ENCODE measurements around the gene RPS3. TPM values are rescaled to one million over a fixed set of nuclear protein-coding genes. Genes with fewer than 3 reads are reported as not detected.

RPS3 gene
- total RNA-seq, 1 experiment from 2014 or later, result 2,875 TPM

- Histone ChIP-seq H3K4me1 (ENCODE audit: insufficient read depth, low read length, poor library complexity, severe bottlenecking) (no peaks in the 10 kb centered on the region), H3K36me3 (ENCODE audit: insufficient read depth, low read length, poor library complexity, severe bottlenecking) (peaks cover 9% of the 10 kb centered on the region), H3K27me3 (replicated peaks; ENCODE audit: insufficient read depth, low read depth, low read length, poor library complexity) (no peaks in the 10 kb centered on the region), H3K4me3 (ENCODE audit: low read depth, low read length, poor library complexity, severe bottlenecking) (no peak overlapping the region), H3K27ac (ENCODE audit: low read depth, low read length, poor library complexity, severe bottlenecking) (no peak overlapping the region), H3K9me3 (ENCODE audit: low read depth, low read length, poor library complexity, severe bottlenecking) (no peaks in the 10 kb centered on the region)
- no peak for DNase-seq (ENCODE audit: low spot score)
- ChIA-PET CTCF (interaction anchor here (0.5 kb wide), 1 partner anchor 503 kb away, joined by 3 read pairs; no protein-coding TSS in a partner anchor), POLR2A (ENCODE audit: low non-redundant PET) (no interaction called here)
- intact Hi-C loops (cut with micrococcal nuclease; ENCODE audit: unreplicated experiment), result no loop called here
- TF ChIP-seq EZH2 (IDR thresholded peaks at IDR 0.05; ENCODE audit: borderline replicate concordance, low read depth, low read length, poor library complexity, severe bottlenecking) (no peak), CTCF (conservative IDR thresholded peaks at IDR 0.05; ENCODE audit: low read depth, low read length) (no peak)
- no TSS peak for BruUV-seq (replicated peaks)
Observed at GRCh38 chr11:75422248-75423231, 23.2 kb downstream of the RPS3 start.

DNA sequence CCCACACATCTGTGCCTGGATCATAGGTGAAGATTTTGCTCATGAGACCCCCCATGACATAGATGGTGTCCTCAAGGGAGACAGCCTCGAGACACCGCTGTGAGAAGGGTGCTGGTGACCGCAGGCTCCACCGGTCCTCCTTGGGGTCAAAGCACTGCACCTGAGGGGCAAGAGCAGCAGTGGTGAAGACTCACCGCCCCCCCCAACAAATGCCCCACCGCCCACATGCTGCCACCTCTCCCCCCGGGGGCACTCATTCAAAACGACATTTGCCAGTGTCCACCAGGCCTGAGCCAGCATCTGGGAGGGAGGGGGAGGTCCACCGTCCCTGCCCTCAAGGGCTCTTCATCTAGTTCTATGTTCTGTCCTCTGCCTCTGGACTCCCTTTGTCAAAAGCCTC lies 24.4 kb downstream of the RPS3 start:
- no peak overlapping the region for H3K27ac ChIP-seq (ENCODE audit: low read depth, low read length, poor library complexity, severe bottlenecking)
- no peaks in the 10 kb centered on the region for H3K9me3 ChIP-seq (ENCODE audit: low read depth, low read length, poor library complexity, severe bottlenecking)
- peaks cover 9% of the 10 kb centered on the region for H3K36me3 ChIP-seq (ENCODE audit: insufficient read depth, low read length, poor library complexity, severe bottlenecking)
- intact Hi-C loops (cut with micrococcal nuclease; ENCODE audit: unreplicated experiment), result no loop called here
- POLR2A ChIA-PET (ENCODE audit: low non-redundant PET), result no interaction called here
- CTCF ChIA-PET, result no interaction called here
- H3K27me3 ChIP-seq (replicated peaks; ENCODE audit: insufficient read depth, low read depth, low read length, poor library complexity), result peaks cover under 1% of the 10 kb centered on the region
- peaks cover 7% of the 10 kb centered on the region for H3K4me1 ChIP-seq (ENCODE audit: insufficient read depth, low read length, poor library complexity, severe bottlenecking)
- TF ChIP-seq EZH2 (IDR thresholded peaks at IDR 0.05; ENCODE audit: borderline replicate concordance, low read depth, low read length, poor library complexity, severe bottlenecking) (no peak), CTCF (conservative IDR thresholded peaks at IDR 0.05; ENCODE audit: low read depth, low read length) (no peak)
- BruUV-seq (replicated peaks), result no TSS peak
- no peak for DNase-seq (ENCODE audit: low spot score)
- no peak overlapping the region for H3K4me3 ChIP-seq (ENCODE audit: low read depth, low read length, poor library complexity, severe bottlenecking)

- intact Hi-C loops (cut with micrococcal nuclease; ENCODE audit: unreplicated experiment), result no loop called here
- no peak for DNase-seq (ENCODE audit: low spot score)
- no TSS peak for BruUV-seq (replicated peaks)
- no peak overlapping the region for H3K4me3 ChIP-seq (ENCODE audit: low read depth, low read length, poor library complexity, severe bottlenecking)
- peaks cover 9% of the 10 kb centered on the region for H3K36me3 ChIP-seq (ENCODE audit: insufficient read depth, low read length, poor library complexity, severe bottlenecking)
- no peak overlapping the region for H3K27ac ChIP-seq (ENCODE audit: low read depth, low read length, poor library complexity, severe bottlenecking)
- TF ChIP-seq EZH2 (IDR thresholded peaks at IDR 0.05; ENCODE audit: borderline replicate concordance, low read depth, low read length, poor library complexity, severe bottlenecking) (no peak), CTCF (conservative IDR thresholded peaks at IDR 0.05; ENCODE audit: low read depth, low read length) (no peak)
- ChIA-PET POLR2A (ENCODE audit: low non-redundant PET) (no interaction called here), CTCF (no interaction called here)
- H3K27me3 ChIP-seq (replicated peaks; ENCODE audit: insufficient read depth, low read depth, low read length, poor library complexity), result peaks cover 7% of the 10 kb centered on the region
- peaks cover 3% of the 10 kb centered on the region for H3K9me3 ChIP-seq (ENCODE audit: low read depth, low read length, poor library complexity, severe bottlenecking)
- peaks cover 10% of the 10 kb centered on the region for H3K4me1 ChIP-seq (ENCODE audit: insufficient read depth, low read length, poor library complexity, severe bottlenecking)
Observed at GRCh38 chr11:75424396-75424795, 25.1 kb downstream of the RPS3 start.
